ENCODE data around the gene DOCK4.
"Not testable (repeated sequence)": the region's sequence is repeated elsewhere in the genome, so short reads cannot be mapped to it uniquely, and the experiment has no call there.

DOCK4 gene

GRCh38 chr7:111918461-111918860 lies 287.7 kb downstream of the DOCK4 start:
- TF ChIP-seq CTCF (conservative IDR thresholded peaks at IDR 0.05; ENCODE audit: low read depth, low read length), result no peak
- DNase-seq (ENCODE audit: low read depth), result no peak
- no peak overlapping the region for H3K4me3 ChIP-seq (ENCODE audit: low read depth, low read length)

GRCh38 chr7:111917404-111917803 lies 288.8 kb downstream of the DOCK4 start:
- not testable (repeated sequence) for DNase-seq (ENCODE audit: low read depth); H3K4me3 ChIP-seq (ENCODE audit: low read depth, low read length)

- DNase-seq (ENCODE audit: low read depth), result no peak
- H3K4me3 ChIP-seq (ENCODE audit: low read depth, low read length), result no peak overlapping the region
- no peak for TF ChIP-seq CTCF (conservative IDR thresholded peaks at IDR 0.05; ENCODE audit: low read depth, low read length)
Observed at GRCh38 chr7:111914291-111914690, 291.9 kb downstream of the DOCK4 start.

DNA sequence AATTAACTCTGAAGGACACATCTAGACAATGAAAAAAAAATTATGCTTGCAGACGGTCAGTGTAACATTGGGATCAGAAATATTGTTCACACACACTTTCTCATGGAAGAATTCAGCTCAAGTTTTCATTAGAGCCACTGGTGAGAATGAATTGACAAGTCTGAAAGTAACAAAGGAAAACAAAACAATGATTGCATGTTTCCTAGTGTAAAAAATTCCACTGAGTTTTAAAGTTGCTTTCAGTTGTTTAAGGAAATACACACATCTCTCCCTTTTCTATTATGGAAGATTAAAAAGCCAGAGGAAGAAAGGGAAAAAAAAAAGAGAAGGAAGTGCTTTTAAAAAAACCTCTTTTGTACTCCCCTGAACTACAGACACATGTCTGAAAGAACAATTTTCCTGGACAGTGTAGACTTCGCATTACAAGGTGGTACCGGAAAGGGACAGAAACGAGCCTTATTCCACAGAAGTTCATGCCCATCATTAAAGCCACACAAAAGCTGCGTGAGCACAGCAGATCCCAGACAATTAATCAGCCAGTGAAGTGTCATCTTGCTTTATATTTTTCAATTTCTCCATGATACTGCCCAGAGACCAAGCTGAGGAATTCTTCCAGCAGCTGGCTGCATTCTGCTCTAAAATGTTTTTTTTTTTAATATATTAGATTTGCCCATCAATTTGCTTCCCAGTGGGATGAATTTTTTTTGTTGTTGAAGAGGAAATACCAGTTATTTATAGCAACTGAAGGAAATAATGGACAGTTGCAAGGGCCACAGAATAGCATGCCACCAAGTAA lies 294.8 kb downstream of the DOCK4 start:
- no peak for TF ChIP-seq CTCF (conservative IDR thresholded peaks at IDR 0.05; ENCODE audit: low read depth, low read length)
- DNase-seq (ENCODE audit: low read depth), result no peak
- no peak overlapping the region for H3K4me3 ChIP-seq (ENCODE audit: low read depth, low read length)

- TF ChIP-seq CTCF (conservative IDR thresholded peaks at IDR 0.05; ENCODE audit: low read depth, low read length), result no peak
- no peak overlapping the region for H3K4me3 ChIP-seq (ENCODE audit: low read depth, low read length)
- no peak for DNase-seq (ENCODE audit: low read depth)
Observed at GRCh38 chr7:111910656-111911055, 295.5 kb downstream of the DOCK4 start.

- DNase-seq (ENCODE audit: low read depth); H3K4me3 ChIP-seq (ENCODE audit: low read depth, low read length): not testable (repeated sequence)
Observed at GRCh38 chr7:111908673-111909072, 297.5 kb downstream of the DOCK4 start.

DNA sequence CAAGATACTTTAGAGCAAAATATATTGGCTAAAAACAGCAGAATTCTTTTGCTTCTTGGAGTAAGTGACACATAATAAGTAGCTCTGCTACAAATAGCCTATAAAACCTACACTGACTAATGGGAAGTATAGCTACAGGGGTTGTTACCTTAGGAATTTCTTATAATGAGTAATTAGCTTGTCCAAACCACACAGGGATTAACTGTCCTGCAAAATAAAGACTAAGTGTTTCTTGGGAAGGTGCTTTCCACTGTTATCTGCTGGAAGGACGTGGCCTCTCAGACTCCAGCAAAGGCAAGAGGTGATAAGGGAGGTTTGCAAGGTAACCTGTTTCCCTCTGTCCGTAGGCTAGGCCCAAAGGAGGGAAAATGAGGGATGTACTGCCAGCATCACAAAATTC lies 302.4 kb downstream of the DOCK4 start:
- TF ChIP-seq CTCF (conservative IDR thresholded peaks at IDR 0.05; ENCODE audit: low read depth, low read length), result no peak
- no peak for DNase-seq (ENCODE audit: low read depth)
- H3K4me3 ChIP-seq (ENCODE audit: low read depth, low read length), result no peak overlapping the region

GRCh38 chr7:111903016-111903415 lies 303.2 kb downstream of the DOCK4 start:
- TF ChIP-seq CTCF (conservative IDR thresholded peaks at IDR 0.05; ENCODE audit: low read depth, low read length), result no peak
- H3K4me3 ChIP-seq (ENCODE audit: low read depth, low read length), result no peak overlapping the region
- no peak for DNase-seq (ENCODE audit: low read depth)
